NAMALWA (cell line): ENCODE data around the gene RHCG.

Source experiments
- DNase-seq: peaks from one replicate; pipeline ENCODE4 v3.0.0-alpha.2; 2015; ENCODE audit warnings: low spot score

RHCG gene

DNA sequence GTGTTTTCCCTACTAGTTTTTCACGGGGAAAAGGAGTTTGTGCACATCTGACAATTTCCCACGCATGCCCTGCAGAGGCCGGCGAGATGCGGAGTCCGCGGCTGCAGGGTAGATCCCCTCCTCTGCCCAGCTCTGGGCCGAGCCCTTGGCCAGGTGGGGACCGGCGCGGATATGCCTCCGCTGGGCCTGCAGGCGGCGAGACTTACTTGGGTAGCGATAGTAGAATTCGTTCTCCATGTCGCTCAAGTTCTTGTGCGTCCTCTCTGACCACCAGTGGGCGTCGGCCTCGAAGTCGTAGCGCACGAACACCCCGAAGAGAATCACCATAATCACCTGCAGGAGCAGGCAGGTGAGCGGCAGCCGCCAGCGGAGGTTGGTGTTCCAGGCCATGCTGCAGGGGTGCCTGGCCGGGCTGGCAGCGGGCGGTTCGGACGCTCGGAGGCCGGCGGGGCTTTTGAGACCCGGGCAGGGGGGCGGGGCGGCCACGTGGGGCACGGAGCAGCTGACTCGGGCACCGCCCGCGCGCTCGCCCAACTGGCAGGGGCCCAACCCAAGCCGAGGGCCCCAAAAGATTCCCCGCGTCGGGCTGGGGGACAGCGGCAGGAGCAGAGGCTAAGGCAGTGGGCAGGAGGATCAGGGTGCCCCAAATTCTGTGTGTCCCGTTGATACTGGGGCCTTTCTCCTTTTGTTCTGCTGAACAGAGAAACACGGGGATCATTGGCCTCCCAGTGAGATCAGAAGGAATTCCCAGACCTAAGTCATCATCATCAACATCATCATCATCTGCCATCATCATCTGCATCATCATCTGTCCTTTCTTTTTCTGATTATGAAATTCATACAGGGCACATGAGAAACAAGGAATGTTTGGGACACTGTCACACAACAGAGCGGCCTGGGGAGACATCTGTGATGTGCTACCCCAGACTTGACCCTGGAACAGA, at the start of gene RHCG:
TSS of gene RHCG (minus strand) at position 429 of the 944 bp plus-strand sequence. CDS start at position 390, 39 bp downstream.
- no peak for DNase-seq

- no peak for DNase-seq
These were observed 47.0 kb upstream of the RHCG start for GRCh38 chr15:89543389-89543788.

- no peak for DNase-seq
These were observed 46.0 kb upstream of the RHCG start for GRCh38 chr15:89542369-89542768.

- DNase-seq = no peak
These were observed 42.6 kb upstream of the RHCG start for GRCh38 chr15:89539027-89539426.

DNA sequence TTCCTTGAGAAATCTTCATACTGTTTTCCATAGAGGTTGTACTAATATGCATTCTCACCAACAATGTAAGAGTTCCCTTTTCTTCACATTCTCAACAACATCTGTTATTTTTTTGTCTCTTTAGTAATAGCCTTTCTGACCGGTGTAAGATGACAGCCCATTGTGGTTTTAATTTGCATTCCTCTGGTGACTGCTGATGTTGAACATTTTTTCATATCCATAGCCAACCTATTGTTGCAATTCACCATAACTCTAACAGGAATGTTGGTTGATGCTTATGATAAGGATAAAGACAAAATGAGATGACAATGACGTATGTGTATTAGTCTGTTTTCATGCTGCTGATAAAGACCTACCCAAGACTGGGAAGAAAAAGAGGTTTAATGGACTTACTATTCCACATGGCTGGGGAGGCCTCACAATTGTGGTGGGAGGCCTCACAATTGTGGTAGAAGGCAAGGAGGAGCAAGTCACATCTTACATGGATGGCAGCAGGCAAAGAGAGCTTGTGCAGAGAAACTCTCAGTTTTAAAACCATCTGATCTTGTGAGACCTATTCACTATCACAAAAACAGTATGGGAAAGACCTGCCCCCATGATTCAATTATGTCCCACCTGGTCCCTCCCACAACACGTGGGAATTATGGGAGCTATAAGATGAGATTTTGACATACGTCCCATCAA, 37.6 kb upstream of the RHCG start:
- DNase-seq = no peak

DNA sequence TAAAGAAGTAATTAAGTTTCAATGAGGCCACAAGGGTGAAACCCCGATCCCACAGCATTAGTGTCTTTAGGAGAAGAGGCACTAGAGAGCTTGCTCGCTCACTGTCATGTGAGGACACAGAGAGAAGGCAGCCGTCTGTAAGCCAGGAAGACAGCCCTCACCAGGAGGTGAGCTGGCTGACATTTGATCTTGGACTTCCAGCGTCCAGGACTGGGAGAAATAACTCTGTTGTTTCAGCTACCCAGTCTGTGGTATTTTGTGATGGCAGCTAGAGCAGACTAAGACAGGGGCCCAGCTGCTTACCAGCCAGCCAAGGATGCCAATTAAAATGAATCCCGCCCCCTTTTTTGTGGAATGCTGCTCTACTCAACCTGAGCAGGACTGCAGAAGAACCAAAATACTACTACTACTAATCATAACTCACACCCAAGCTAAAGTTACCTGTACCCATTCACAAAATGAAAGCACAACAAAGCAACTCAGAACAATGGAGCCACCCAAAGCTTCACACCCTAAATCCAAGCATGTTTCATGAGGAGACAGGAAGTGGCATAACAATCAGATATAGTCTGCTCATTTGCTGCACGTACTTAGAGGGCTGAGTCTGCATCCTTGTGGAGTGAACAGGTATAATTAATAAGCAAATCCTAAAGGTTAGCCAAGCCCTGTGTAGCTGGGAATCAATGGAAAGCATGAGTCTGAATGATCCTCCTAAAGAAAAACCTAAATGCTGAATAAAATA, 35.6 kb upstream of the RHCG start:
- DNase-seq = no peak

DNA sequence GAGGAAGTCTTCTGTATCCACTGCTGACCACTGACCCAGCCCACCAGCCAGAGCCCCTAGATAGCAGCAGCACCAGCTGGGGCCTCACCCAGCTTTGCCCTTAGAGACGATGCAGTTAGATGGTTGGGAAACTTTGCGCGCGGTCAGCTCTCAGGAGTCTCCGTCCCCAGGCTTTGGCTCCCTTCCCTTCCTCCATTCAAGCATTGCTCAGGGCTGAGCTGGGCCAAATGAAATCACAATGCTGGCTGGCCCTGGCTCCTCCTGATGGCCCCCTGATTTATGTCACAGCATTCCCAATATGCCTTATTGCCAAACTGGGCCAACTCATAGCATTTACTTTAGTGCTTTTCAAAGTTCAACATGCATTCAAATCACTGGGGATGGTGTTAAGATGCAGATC, 34.6 kb upstream of the RHCG start:
- no peak for DNase-seq

GRCh38 chr15:89528757-89529352, 32.5 kb upstream of the RHCG start:
- no peak for DNase-seq

DNA sequence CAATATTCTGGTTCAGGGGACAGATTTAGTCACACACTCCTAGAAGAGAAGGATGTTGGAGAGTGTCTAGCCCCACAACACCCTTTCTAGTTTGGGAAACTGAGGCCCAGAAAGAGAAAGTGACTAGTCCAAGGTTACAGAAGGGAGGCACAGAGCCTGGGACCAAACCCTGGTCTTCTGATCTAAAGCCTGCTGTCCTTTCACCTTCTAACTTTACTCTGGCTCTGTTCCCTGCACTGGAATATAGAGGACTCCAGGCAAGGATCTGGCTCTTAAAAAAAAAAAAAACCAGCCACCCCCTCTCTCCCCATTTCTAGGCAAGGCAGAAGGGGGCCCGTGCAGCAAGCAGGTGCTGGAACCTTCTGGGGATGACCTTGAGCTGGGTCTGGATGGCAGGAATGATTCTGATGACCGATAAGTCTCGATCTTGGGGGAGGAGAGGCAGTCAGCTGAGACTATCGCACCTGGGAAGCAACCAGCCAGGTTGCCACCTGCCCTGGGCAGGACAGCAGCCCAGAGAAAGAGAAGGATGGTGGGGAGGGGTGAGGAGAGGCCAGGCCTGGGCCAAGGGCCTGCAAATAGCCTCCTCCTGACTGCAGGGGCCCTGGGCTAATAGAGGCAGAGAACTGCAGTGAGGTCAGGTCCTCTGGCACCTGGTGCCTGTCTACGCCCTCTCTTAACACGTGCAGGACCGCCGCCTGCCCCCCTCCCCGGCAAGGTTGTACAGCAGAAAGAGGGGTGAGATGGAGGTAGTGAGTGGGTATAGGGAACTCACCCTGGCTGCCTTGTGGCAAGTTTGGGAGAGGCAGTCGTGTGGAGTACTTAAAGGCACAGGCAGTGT, 30.4 kb upstream of the RHCG start:
- no peak for DNase-seq

DNA sequence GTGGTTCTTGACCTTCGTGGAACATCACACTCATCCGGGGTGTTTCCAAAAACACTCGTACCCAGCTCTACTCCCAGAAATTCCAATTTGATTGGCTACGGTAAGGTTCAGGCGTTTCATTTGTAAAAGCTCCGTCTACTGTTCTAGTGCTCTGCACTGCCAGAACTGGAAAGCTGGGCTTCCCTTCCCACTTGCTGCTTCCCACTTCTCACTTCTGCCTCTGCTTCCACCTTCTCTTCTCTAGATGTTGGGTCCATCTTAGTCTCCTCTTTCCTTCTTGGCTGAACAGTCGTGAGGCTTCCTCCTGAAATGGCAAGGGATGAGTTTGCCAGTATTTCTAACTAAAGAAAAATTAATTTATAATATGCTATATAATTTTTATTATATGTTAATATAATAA, 29.8 kb upstream of the RHCG start:
- DNase-seq = no peak

DNA sequence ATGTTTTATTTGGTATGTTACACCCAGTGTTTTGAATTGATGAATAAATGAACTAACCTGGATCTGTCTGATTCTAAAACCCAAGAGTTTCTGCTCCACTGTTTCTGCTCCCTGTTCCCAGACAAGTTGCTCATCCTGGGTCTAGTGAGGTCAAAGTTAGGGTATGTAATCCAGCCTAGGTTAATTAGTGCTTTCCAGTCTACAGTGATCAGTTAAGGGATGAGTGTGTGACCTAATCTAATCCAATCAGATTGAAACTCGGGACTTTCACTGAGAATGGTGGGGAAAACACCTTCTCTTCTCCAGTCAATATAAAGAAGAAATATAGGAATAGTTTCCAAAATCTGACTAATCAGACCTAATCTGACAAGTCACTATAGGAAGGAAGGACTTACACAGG, 27.8 kb upstream of the RHCG start:
- no peak for DNase-seq

- no peak for DNase-seq
These were observed 26.7 kb upstream of the RHCG start for GRCh38 chr15:89523101-89523500.

DNA sequence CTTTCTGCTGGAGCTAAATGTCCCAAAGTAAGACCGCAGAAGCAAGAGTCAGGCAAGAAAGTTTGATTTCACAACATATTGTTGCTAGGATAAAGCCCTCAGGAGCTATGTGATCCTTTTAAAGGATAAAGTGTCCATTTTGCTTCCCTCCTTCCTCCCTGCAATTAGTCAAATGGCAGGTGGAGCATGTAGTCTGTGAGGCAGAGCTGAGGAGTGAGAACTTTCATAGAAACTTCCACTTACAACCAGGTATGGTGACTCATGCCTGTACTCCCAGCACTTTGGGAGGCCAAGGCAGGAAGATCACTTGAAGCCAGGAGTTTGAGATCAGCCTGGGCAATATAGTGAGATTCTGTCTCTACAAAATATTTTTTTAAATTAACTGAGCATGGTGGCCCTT, 25.2 kb upstream of the RHCG start:
- DNase-seq = no peak

DNA sequence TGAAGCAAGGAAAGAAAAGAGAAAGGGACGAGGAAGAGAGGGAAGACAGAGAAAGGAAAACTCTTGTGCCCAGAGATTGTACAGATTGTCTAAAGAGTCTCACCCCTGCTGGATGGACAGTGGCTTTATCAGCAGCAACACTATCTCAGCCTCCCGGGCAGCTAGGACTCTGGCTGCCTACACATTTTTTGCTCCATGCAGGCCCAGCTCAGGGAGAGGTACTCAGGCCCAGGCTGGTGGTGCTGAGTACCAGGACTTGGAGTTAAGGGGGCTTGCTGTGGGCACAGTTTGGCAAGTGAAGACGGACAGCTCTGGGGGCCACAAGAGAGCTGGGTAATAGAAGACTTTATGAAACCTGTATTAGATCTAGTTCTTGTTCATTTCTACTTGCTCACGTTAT, 19.1 kb upstream of the RHCG start:
- DNase-seq = no peak

DNA sequence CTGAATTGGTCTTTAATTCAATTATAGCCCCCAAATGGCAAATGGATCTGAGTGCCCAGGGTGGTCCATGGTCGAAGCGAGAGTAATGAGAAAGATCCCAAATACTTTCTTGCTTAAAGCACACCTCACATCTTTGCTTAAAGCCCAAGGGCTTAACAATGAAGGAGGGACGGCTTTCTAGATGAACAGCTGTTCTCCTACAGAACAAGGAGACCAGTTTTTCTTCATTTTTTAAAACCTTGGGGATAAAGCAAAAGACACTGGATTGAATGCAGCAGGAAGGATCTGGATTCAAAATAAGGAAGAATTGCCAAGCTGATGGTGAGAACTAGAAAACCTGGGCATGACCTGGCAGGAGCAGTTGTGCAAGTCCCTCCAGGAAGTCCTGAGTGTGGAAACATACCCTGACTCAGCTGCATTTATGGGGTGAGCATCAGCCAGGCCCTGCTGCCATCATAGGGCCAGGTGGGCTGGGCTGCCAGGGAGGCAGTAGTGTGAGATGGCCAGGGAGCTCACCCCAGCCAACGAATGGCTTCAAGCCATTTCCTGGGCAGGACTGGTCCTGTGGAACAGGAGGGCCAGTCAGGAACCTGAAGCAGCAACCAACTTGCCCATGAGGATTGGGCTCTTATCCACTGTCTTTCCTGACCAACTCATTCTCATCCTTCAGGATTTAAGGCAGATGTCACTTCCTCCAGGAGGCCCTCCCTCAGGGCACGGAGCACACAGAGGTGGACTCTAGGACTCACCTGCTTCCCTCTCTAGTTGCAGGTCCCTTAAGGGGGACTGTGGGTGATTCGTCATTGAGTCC, 18.4 kb upstream of the RHCG start:
- no peak for DNase-seq

DNA sequence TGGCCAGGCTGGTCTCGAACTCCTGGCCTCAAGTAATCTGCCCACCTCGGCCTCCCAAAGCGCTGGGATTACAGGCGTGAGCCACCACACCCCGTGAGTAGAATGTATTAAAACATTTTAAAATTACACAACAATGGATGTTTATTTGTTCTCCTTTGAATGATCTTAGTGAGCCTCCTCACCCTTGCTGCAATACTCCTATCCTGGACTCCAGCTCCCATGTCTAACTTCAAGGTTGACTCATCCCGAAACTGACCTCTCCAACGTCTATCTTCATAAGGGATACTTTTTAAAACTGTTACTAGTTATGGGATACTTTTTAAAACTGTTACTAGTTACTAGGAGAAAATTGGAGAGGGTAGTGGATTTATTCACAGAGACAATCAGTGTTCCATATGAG, 17.8 kb upstream of the RHCG start:
- DNase-seq = no peak

- DNase-seq = no peak
These were observed 16.9 kb upstream of the RHCG start for GRCh38 chr15:89513284-89513683.

- no peak for DNase-seq
These were observed 16.2 kb upstream of the RHCG start for GRCh38 chr15:89512631-89513030.

- no peak for DNase-seq
These were observed 9.8 kb upstream of the RHCG start for GRCh38 chr15:89506026-89506686.

DNA sequence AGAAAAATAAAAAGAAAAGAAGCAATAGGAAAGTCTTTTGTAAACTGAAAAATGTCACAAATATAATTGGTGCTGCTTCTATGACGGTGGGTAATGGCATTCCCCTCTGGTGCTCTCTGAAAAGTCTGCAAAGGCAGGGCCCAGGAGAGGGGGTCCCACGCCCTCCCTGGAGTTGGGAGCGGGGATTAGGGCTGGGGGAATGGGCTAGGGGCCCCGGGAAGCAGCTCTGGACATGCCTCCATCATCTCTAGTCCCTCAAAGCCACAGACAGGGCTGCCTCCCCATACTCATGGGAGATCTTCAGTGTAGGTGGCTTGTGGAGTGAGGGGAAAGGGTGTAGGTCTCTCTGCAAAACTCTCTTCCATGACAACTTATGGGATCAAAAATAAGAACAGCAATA, 7.8 kb upstream of the RHCG start:
- no peak for DNase-seq
